IPS-18a (cell line): ENCODE data around the gene LPCAT1.

ENCODE experiments used
- H3K27ac ChIP-seq: one replicate; pipeline ENCODE4 v1.5.1; 2013; ENCODE audit warnings: low read length
- H3K27me3 ChIP-seq: one replicate; pipeline ENCODE4 v1.6.1; 2013; ENCODE audit warnings: mild to moderate bottlenecking, low read length; ENCODE audit not compliant: control insufficient read depth, insufficient read depth
- H3K36me3 ChIP-seq: one replicate; pipeline ENCODE4 v1.6.1; 2013; ENCODE audit warnings: low read depth, low read length; ENCODE audit not compliant: control insufficient read depth
- H3K4me1 ChIP-seq: one replicate; pipeline ENCODE4 v1.6.1; 2013; ENCODE audit warnings: low read depth, low read length; ENCODE audit not compliant: control insufficient read depth
- H3K4me3 ChIP-seq: one replicate; pipeline ENCODE4 v1.5.1; 2013; ENCODE audit warnings: low read length
- H3K9ac ChIP-seq: one replicate; pipeline ENCODE4 v1.6.1; 2013; ENCODE audit warnings: mild to moderate bottlenecking, low read length, moderate library complexity
- H3K9me3 ChIP-seq: one replicate; pipeline ENCODE4 v1.6.1; 2013; ENCODE audit warnings: low read depth, low read length; ENCODE audit not compliant: control insufficient read depth

The LPCAT1 gene

GRCh38 chr5:1551426-1552301 lies 27.9 kb upstream of the LPCAT1 start:
- H3K4me3 ChIP-seq: no peak overlapping the region
- no peaks in the 10 kb centered on the region for H3K27me3 ChIP-seq
- no peaks in the 10 kb centered on the region for H3K9me3 ChIP-seq
- no peak overlapping the region for H3K27ac ChIP-seq
- no peak overlapping the region for H3K9ac ChIP-seq
- no peaks in the 10 kb centered on the region for H3K4me1 ChIP-seq
- no peaks in the 10 kb centered on the region for H3K36me3 ChIP-seq

- Histone ChIP-seq H3K9me3 (no peaks in the 10 kb centered on the region), H3K27me3 (no peaks in the 10 kb centered on the region), H3K4me3 (no peak overlapping the region), H3K36me3 (no peaks in the 10 kb centered on the region), H3K4me1 (no peaks in the 10 kb centered on the region), H3K27ac (no peak overlapping the region), H3K9ac (no peak overlapping the region)
Observed at GRCh38 chr5:1550287-1551076, 26.7 kb upstream of the LPCAT1 start.

- no peaks in the 10 kb centered on the region for H3K36me3 ChIP-seq
- no peak overlapping the region for H3K27ac ChIP-seq
- no peaks in the 10 kb centered on the region for H3K27me3 ChIP-seq
- no peak overlapping the region for H3K9ac ChIP-seq
- no peaks in the 10 kb centered on the region for H3K4me1 ChIP-seq
- no peaks in the 10 kb centered on the region for H3K9me3 ChIP-seq
- no peak overlapping the region for H3K4me3 ChIP-seq
Observed at GRCh38 chr5:1549475-1550030, 25.8 kb upstream of the LPCAT1 start.

- Histone ChIP-seq H3K9me3 (no peaks in the 10 kb centered on the region), H3K4me3 (no peak overlapping the region), H3K27ac (no peak overlapping the region), H3K27me3 (no peaks in the 10 kb centered on the region), H3K9ac (no peak overlapping the region), H3K36me3 (no peaks in the 10 kb centered on the region), H3K4me1 (no peaks in the 10 kb centered on the region)
Observed at GRCh38 chr5:1548702-1549474, 25.1 kb upstream of the LPCAT1 start.

GRCh38 chr5:1547655-1548054 lies 23.9 kb upstream of the LPCAT1 start:
- Histone ChIP-seq H3K36me3 (no peaks in the 10 kb centered on the region), H3K4me3 (no peak overlapping the region), H3K27me3 (no peaks in the 10 kb centered on the region)

GRCh38 chr5:1547236-1547635 lies 23.5 kb upstream of the LPCAT1 start:
- Histone ChIP-seq H3K9ac (no peak overlapping the region), H3K4me3 (no peak overlapping the region), H3K9me3 (no peaks in the 10 kb centered on the region), H3K27me3 (no peaks in the 10 kb centered on the region), H3K27ac (no peak overlapping the region), H3K4me1 (no peaks in the 10 kb centered on the region), H3K36me3 (no peaks in the 10 kb centered on the region)

More at GRCh38 chr5:1547655-1548054, 23.9 kb upstream of the LPCAT1 start:
- no peak overlapping the region for H3K9ac ChIP-seq
- H3K27ac ChIP-seq: no peak overlapping the region
- no peaks in the 10 kb centered on the region for H3K4me1 ChIP-seq
- no peaks in the 10 kb centered on the region for H3K9me3 ChIP-seq

- H3K4me1 ChIP-seq: no peaks in the 10 kb centered on the region
- H3K36me3 ChIP-seq: no peaks in the 10 kb centered on the region
- no peaks in the 10 kb centered on the region for H3K9me3 ChIP-seq
- H3K4me3 ChIP-seq: no peak overlapping the region
- no peak overlapping the region for H3K27ac ChIP-seq
- no peaks in the 10 kb centered on the region for H3K27me3 ChIP-seq
- no peak overlapping the region for H3K9ac ChIP-seq
Observed at GRCh38 chr5:1546556-1546955, 22.8 kb upstream of the LPCAT1 start.

GRCh38 chr5:1545805-1546355 lies 22.1 kb upstream of the LPCAT1 start:
- Histone ChIP-seq H3K27me3 (no peaks in the 10 kb centered on the region), H3K9me3 (no peaks in the 10 kb centered on the region), H3K27ac (no peak overlapping the region), H3K36me3 (no peaks in the 10 kb centered on the region), H3K4me3 (no peak overlapping the region), H3K4me1 (no peaks in the 10 kb centered on the region), H3K9ac (no peak overlapping the region)

GRCh38 chr5:1545126-1545804 lies 21.5 kb upstream of the LPCAT1 start:
- Histone ChIP-seq H3K27ac (no peak overlapping the region), H3K36me3 (no peaks in the 10 kb centered on the region), H3K9ac (no peak overlapping the region), H3K9me3 (no peaks in the 10 kb centered on the region), H3K4me3 (no peak overlapping the region), H3K27me3 (no peaks in the 10 kb centered on the region), H3K4me1 (no peaks in the 10 kb centered on the region)

- Histone ChIP-seq H3K9me3 (no peaks in the 10 kb centered on the region), H3K27ac (no peak overlapping the region), H3K27me3 (no peaks in the 10 kb centered on the region), H3K36me3 (no peaks in the 10 kb centered on the region), H3K9ac (no peak overlapping the region), H3K4me1 (no peaks in the 10 kb centered on the region), H3K4me3 (no peak overlapping the region)
Observed at GRCh38 chr5:1544294-1544961, 20.7 kb upstream of the LPCAT1 start.
